HEK293 (cell line): ENCODE measurements around the gene MYH6.
A peak's percentile ranks its signal among the peaks of the same experiment; 100 is the strongest.

Experiments
- CTCF ChIA-PET: fragments of 350-600 bp; formaldehyde crosslinking; extraction: SDS; loops from one replicate; lab custom pipeline; 2021; ENCODE audit warnings: antibody characterized with exemption; lab: Yijun Ruan, JAX
- POLR2A ChIA-PET: fragments of 300-600 bp; formaldehyde crosslinking; extraction: SDS; loops from one replicate; lab custom pipeline; 2020; ENCODE audit warnings: antibody characterized with exemption, inconsistent platforms; lab: Yijun Ruan, JAX
- H3K27ac ChIP-seq: fragments of 200-500 bp; sonication (Bioruptor generic); 2 replicates; pipeline ENCODE4 v1.5.1; 2014; ENCODE audit warnings: low read depth, low read length, control low read depth, inconsistent platforms; ENCODE audit errors: extremely low read depth
- H3K36me3 ChIP-seq, 2 experiments: fragments of 200-500 bp in 1 of 2; sonication (Bioruptor generic) in 1 of 2; 1 replicate in 1 of 2; 2 replicates in 1 of 2; pipeline ENCODE4 v1.5.1; 2014 to 2017; ENCODE audit warnings: inconsistent platforms in 2 of 2, low read length in 2 of 2; ENCODE audit not compliant: control insufficient read depth in 2 of 2, insufficient read depth in 1 of 2
- H3K4me1 ChIP-seq: fragments of 200-500 bp; sonication (Bioruptor generic); 2 replicates; pipeline ENCODE4 v1.5.1; 2014; ENCODE audit warnings: mild to moderate bottlenecking, low read length, inconsistent platforms; ENCODE audit not compliant: control insufficient read depth, insufficient read depth
- H3K4me3 ChIP-seq: 2 replicates; pipeline ENCODE4 v1.5.1; 2011; ENCODE audit warnings: low read depth, mild to moderate bottlenecking, control low read depth, low read length, moderate library complexity
- H3K9me3 ChIP-seq: fragments of 200-500 bp; sonication (Bioruptor generic); 2 replicates; pipeline ENCODE4 v1.5.1; 2014; ENCODE audit warnings: low read depth, low read length, inconsistent platforms; ENCODE audit not compliant: control insufficient read depth, insufficient read depth
- HIC1 ChIP-seq: fragments of 450-650 bp; formaldehyde crosslinking; IDR thresholded peaks from 2 replicates; pipeline ENCODE4 v1.5.1; 2016; ENCODE audit warnings: missing biosample characterization, missing genetic modification characterization
- HOXA7 ChIP-seq: sonication (generic); formaldehyde crosslinking; IDR thresholded peaks from 2 replicates; pipeline ENCODE4 v1.8.1; 2022; ENCODE audit warnings: missing genetic modification reagents, borderline replicate concordance
- HOXD13 ChIP-seq: sonication (generic); formaldehyde crosslinking; IDR thresholded peaks from 2 replicates; pipeline ENCODE4 v1.8.0; 2022; ENCODE audit warnings: missing genetic modification reagents, borderline replicate concordance
- KLF17 ChIP-seq: fragments of 450-650 bp; formaldehyde crosslinking; IDR thresholded peaks from 2 replicates; pipeline ENCODE4 v1.5.1; 2016; ENCODE audit warnings: missing biosample characterization, missing genetic modification characterization
- KLF8 ChIP-seq: fragments of 450-650 bp; formaldehyde crosslinking; IDR thresholded peaks from 2 replicates; pipeline ENCODE4 v1.5.1; 2016; ENCODE audit warnings: missing biosample characterization, missing genetic modification characterization
- OSR2 ChIP-seq: fragments of 450-650 bp; formaldehyde crosslinking; IDR thresholded peaks from 2 replicates; pipeline ENCODE4 v1.5.1; 2016; ENCODE audit warnings: missing biosample characterization, missing genetic modification characterization
- PATZ1 ChIP-seq: fragments of 450-650 bp; formaldehyde crosslinking; IDR thresholded peaks from 2 replicates; pipeline ENCODE4 v1.5.1; 2016; ENCODE audit warnings: missing biosample characterization, missing genetic modification characterization
- SALL2 ChIP-seq: fragments of 450-650 bp; formaldehyde crosslinking; IDR thresholded peaks from 2 replicates; pipeline ENCODE4 v1.5.0; 2017; ENCODE audit warnings: missing biosample characterization, mild to moderate bottlenecking, missing genetic modification characterization, borderline replicate concordance
- ZBTB1 ChIP-seq: fragments of 450-650 bp; formaldehyde crosslinking; IDR thresholded peaks from 2 replicates; pipeline ENCODE4 v1.5.1; 2016; ENCODE audit warnings: missing biosample characterization, missing genetic modification characterization
- ZNF19 ChIP-seq: fragments of 450-650 bp; formaldehyde crosslinking; IDR thresholded peaks from 2 replicates; pipeline ENCODE4; 2016; ENCODE audit warnings: missing biosample characterization, missing genetic modification characterization, low read depth
- ZNF24 ChIP-seq: fragments of 450-650 bp; formaldehyde crosslinking; IDR thresholded peaks from 2 replicates; pipeline ENCODE4 v1.5.1; 2016; ENCODE audit warnings: missing biosample characterization, missing genetic modification characterization
- ZNF335 ChIP-seq: fragments of 450-650 bp; formaldehyde crosslinking; conservative IDR thresholded peaks from 2 replicates; pipeline ENCODE4 v1.5.1; 2016; ENCODE audit warnings: missing biosample characterization, missing genetic modification characterization
- ZNF341 ChIP-seq: fragments of 450-650 bp; formaldehyde crosslinking; IDR thresholded peaks from 2 replicates; pipeline ENCODE4; 2016; ENCODE audit warnings: low read depth, missing biosample characterization, missing genetic modification characterization
- ZNF354C ChIP-seq: fragments of 450-650 bp; formaldehyde crosslinking; IDR thresholded peaks from 2 replicates; pipeline ENCODE4 v1.5.1; 2016; ENCODE audit warnings: missing biosample characterization, missing genetic modification characterization, low read depth, borderline replicate concordance
- ZNF529 ChIP-seq: fragments of 450-650 bp; formaldehyde crosslinking; IDR thresholded peaks from 2 replicates; pipeline ENCODE4 v1.5.1; 2017; ENCODE audit warnings: missing genetic modification characterization, missing biosample characterization; ENCODE audit not compliant: insufficient replicate concordance
- ZNF548 ChIP-seq: fragments of 450-650 bp; formaldehyde crosslinking; IDR thresholded peaks from 2 replicates; pipeline ENCODE4 v1.5.1; 2016; ENCODE audit warnings: missing biosample characterization, missing genetic modification characterization
- ZNF610 ChIP-seq: fragments of 450-650 bp; formaldehyde crosslinking; IDR thresholded peaks from 2 replicates; pipeline ENCODE4 v1.5.1; 2016; ENCODE audit warnings: missing biosample characterization, missing genetic modification characterization, borderline replicate concordance
- ZNF629 ChIP-seq: fragments of 450-650 bp; formaldehyde crosslinking; IDR thresholded peaks from 2 replicates; pipeline ENCODE4 v1.5.1; 2017; ENCODE audit warnings: missing biosample characterization, missing genetic modification characterization
- ZNF664 ChIP-seq: fragments of 450-650 bp; formaldehyde crosslinking; IDR thresholded peaks from 2 replicates; pipeline ENCODE4 v1.5.1; 2016; ENCODE audit warnings: missing biosample characterization, missing genetic modification characterization
- ZNF670 ChIP-seq: fragments of 450-650 bp; formaldehyde crosslinking; IDR thresholded peaks from 2 replicates; pipeline ENCODE4 v1.5.1; 2016; ENCODE audit warnings: missing biosample characterization, missing genetic modification characterization, low read depth
- ZNF837 ChIP-seq: fragments of 450-650 bp; formaldehyde crosslinking; IDR thresholded peaks from 2 replicates; pipeline ENCODE4 v1.5.1; 2016; ENCODE audit warnings: missing biosample characterization, missing genetic modification characterization
- ZXDB ChIP-seq: fragments of 450-650 bp; formaldehyde crosslinking; IDR thresholded peaks from 2 replicates; pipeline ENCODE4 v1.5.1; 2016; ENCODE audit warnings: missing biosample characterization, missing genetic modification characterization

The MYH6 gene

GRCh38 chr14:23377198-23377550 is 30.9 kb downstream of the MYH6 start (continued):
- TF ChIP-seq HIC1 (tag by site-specific recombination), result no peak
- TF ChIP-seq ZNF24 (tag by site-specific recombination), result no peak
- no peak for TF ChIP-seq HOXD13
- no peak for TF ChIP-seq ZBTB1
- TF ChIP-seq ZNF354C, result no peak
- TF ChIP-seq ZNF548 (tag by site-specific recombination), result no peak
- TF ChIP-seq, all 188 proteins: peak for 0

GRCh38 chr14:23376482-23377197 is 31.4 kb downstream of the MYH6 start, which contains the start of gene CMTM5:
Gene CMTM5 (plus strand): TSS chr14:23377046. CDS start chr14:23377252, 206 bp downstream.
- Histone ChIP-seq H3K27ac (no peak within 1 kb of the TSS), H3K4me3 (no peak within 1 kb of the TSS), H3K4me1 (no peaks in the 10 kb centered on the region), H3K9me3 (no peaks in the 10 kb centered on the region), H3K36me3 (no peaks in the 10 kb centered on the region)
- CTCF ChIA-PET, result interaction anchor here (0.6 to 1.5 kb wide), 2 partner anchors 48 to 256 kb away, joined by 3 to 5 read pairs; no protein-coding TSS in a partner anchor
- POLR2A ChIA-PET, result no interaction called here
- TF ChIP-seq ZNF354C, result no peak
- no peak for TF ChIP-seq HIC1 (tag by site-specific recombination)
- no peak for TF ChIP-seq KLF8 (tag by site-specific recombination)
- TF ChIP-seq ZNF341, result no peak
- TF ChIP-seq KLF17 (tag by site-specific recombination), result no peak
- peak; percentile 46 for TF ChIP-seq ZNF335 (tag by site-specific recombination)

- CTCF ChIA-PET, result interaction anchor here (0.7 to 1.5 kb wide), 3 partner anchors 34 to 255 kb away, joined by 3 to 5 read pairs (median 3); no protein-coding TSS in a partner anchor
- H3K36me3 ChIP-seq, result no peaks in the 10 kb centered on the region
- H3K27ac ChIP-seq, result no peak overlapping the region
- no peak overlapping the region for H3K4me3 ChIP-seq
- POLR2A ChIA-PET, result no interaction called here
- no peaks in the 10 kb centered on the region for H3K9me3 ChIP-seq
- H3K4me1 ChIP-seq, result no peaks in the 10 kb centered on the region
- TF ChIP-seq ZNF664 (tag by site-specific recombination) (no peak), ZNF610 (tag by site-specific recombination) (no peak), ZNF19 (tag by site-specific recombination) (no peak), ZNF529 (tag by site-specific recombination) (no peak), HOXA7 (no peak), ZXDB (tag by site-specific recombination) (no peak), ZNF629 (no peak), PATZ1 (no peak), SALL2 (tag by site-specific recombination) (no peak), ZNF837 (tag by site-specific recombination) (no peak), OSR2 (tag by site-specific recombination) (no peak), ZNF670 (tag by site-specific recombination) (no peak), ZNF24 (tag by site-specific recombination) (no peak)
These were observed 32.4 kb downstream of the MYH6 start for GRCh38 chr14:23375527-23376251.
